HepG2 (cell line): ENCODE measurements around the gene ANKRD55. TPM values are rescaled to one million over a fixed set of nuclear protein-coding genes. Genes with fewer than 3 reads are reported as not detected.
A peak's percentile ranks its signal among the peaks of the same experiment; 100 is the strongest.

Experiments
- BCL6 ChIP-seq: IDR thresholded peaks from 2 replicates; pipeline ENCODE4 v1.6.1; 2016; ENCODE audit warnings: missing genetic modification reagents, missing compliant biosample characterization
- FOXA1 ChIP-seq, 2 experiments: fragments of 450-650 bp in 1 of 2; sonication (generic) in 1 of 2; formaldehyde crosslinking in 1 of 2; IDR thresholded peaks; 2 replicates each; pipeline versions ENCODE4 v1.4.0 to v1.6.1; 2016 to 2020; ENCODE audit warnings: missing genetic modification reagents in 1 of 2
- FOXA3 ChIP-seq: IDR thresholded peaks from 2 replicates; pipeline ENCODE4 v1.6.1; 2016; ENCODE audit warnings: missing genetic modification reagents, missing compliant biosample characterization
- GABPA ChIP-seq, 2 experiments: IDR thresholded peaks; 2 replicates each; pipeline ENCODE4 v1.6.1; 2011 to 2016; ENCODE audit warnings: low read depth in 2 of 2, low read length in 1 of 2, missing biosample characterization in 1 of 2, missing genetic modification characterization in 1 of 2
- IKZF4 ChIP-seq: sonication (generic); formaldehyde crosslinking; IDR thresholded peaks from 2 replicates; pipeline ENCODE4 v1.5.1; 2020; ENCODE audit warnings: borderline replicate concordance, mild to moderate bottlenecking, low read depth, missing genetic modification reagents; ENCODE audit errors: not compliant biosample characterization
- ISX ChIP-seq: sonication (generic); formaldehyde crosslinking; conservative IDR thresholded peaks from 2 replicates; pipeline ENCODE4 v1.5.0; 2020; ENCODE audit warnings: missing genetic modification reagents
- MED13 ChIP-seq: sonication (generic); formaldehyde crosslinking; IDR thresholded peaks from 2 replicates; pipeline ENCODE4 v1.5.0; 2020; ENCODE audit warnings: missing genetic modification reagents
- SIX1 ChIP-seq: sonication (generic); formaldehyde crosslinking; IDR thresholded peaks from 2 replicates; pipeline ENCODE4 v1.4.0; 2020; ENCODE audit warnings: missing genetic modification reagents, borderline replicate concordance
- TAF1 ChIP-seq: sonication (generic); formaldehyde crosslinking; IDR thresholded peaks from 2 replicates; pipeline ENCODE4 v1.4.0; 2020; ENCODE audit warnings: missing genetic modification reagents
- TAF15 ChIP-seq: fragments of 200-400 bp; formaldehyde crosslinking; IDR thresholded peaks from one replicate; pipeline ENCODE4 v1.6.1; 2018; ENCODE audit warnings: mild to moderate bottlenecking, low read depth, low read length; ENCODE audit not compliant: poor library complexity, severe bottlenecking
- ZNF264 ChIP-seq: sonication (generic); formaldehyde crosslinking; IDR thresholded peaks from 2 replicates; pipeline ENCODE4 v1.4.0; 2020; ENCODE audit warnings: missing genetic modification reagents
- ZNF3 ChIP-seq: IDR thresholded peaks from 2 replicates; pipeline ENCODE4 v1.7.0; 2017; ENCODE audit warnings: inconsistent platforms
- ZNF546 ChIP-seq: sonication (generic); formaldehyde crosslinking; conservative IDR thresholded peaks from 2 replicates; pipeline ENCODE4 v1.8.1; 2023; ENCODE audit warnings: mild to moderate bottlenecking, missing genetic modification reagents
- ZNF652 ChIP-seq: IDR thresholded peaks from 2 replicates; pipeline ENCODE4 v1.6.1; 2016; ENCODE audit warnings: low read depth, borderline replicate concordance
- ZNF788 ChIP-seq: sonication (generic); formaldehyde crosslinking; IDR thresholded peaks from 2 replicates; pipeline ENCODE4 v1.5.0; 2020; ENCODE audit warnings: mild to moderate bottlenecking, missing genetic modification reagents, borderline replicate concordance
- ZXDC ChIP-seq: sonication (generic); formaldehyde crosslinking; IDR thresholded peaks from 2 replicates; pipeline ENCODE4 v1.5.0; 2020; ENCODE audit warnings: mild to moderate bottlenecking, missing genetic modification reagents
- polyA plus RNA-seq, 8 experiments: library from polyadenylated mRNA; depleted of rRNA in 3 of 8; stranded (reverse) in 7 of 8; unstranded in 1 of 8; fragments of >200 nt; fragmentation: Illumina TruSeq in 4 of 8; extraction: Trizol in 4 of 8; gene quantifications; 2 replicates each; pipeline versions ENCODE4 v1.2.1 to v1.2.3, GENCODE V29; 2011 to 2016; ENCODE audit warnings: low read depth in 4 of 8, missing spikeins in 1 of 8, mixed read lengths in 1 of 8; ENCODE audit not compliant: insufficient read depth in 1 of 8
- total RNA-seq, 5 experiments: library from RNA; depleted of rRNA; stranded (reverse); fragments of >200 nt; fragmentation: Illumina TruSeq; extraction: Trizol; gene quantifications; 2 replicates each; pipeline ENCODE4 v1.2.3, GENCODE V29; 2016; ENCODE audit warnings: low read depth in 1 of 5
- TF ChIP-seq, protein P1 (sequence below): IDR thresholded peaks from 2 replicates; pipeline ENCODE4 v1.6.1; 2016; ENCODE audit warnings: low read depth, missing genetic modification reagents, missing compliant biosample characterization
- TF ChIP-seq, protein P2 (sequence below): sonication (generic); formaldehyde crosslinking; IDR thresholded peaks from 2 replicates; pipeline ENCODE4 v1.8.0; 2022; ENCODE audit warnings: mild to moderate bottlenecking, missing genetic modification reagents; ENCODE audit not compliant: insufficient replicate concordance
- TF ChIP-seq, protein P3 (sequence below): sonication (generic); formaldehyde crosslinking; conservative IDR thresholded peaks from 2 replicates; pipeline ENCODE4 v1.4.0; 2020; ENCODE audit warnings: missing genetic modification reagents

Gene ANKRD55
- total and polyA plus RNA-seq, 2 of the 13 experiments (the other 11 are each of a cell fraction or from before 2014, with no cell fraction given) = 0.11 to 0.28 TPM

GRCh38 chr5:56211298-56211865 is 21.7 kb downstream of the ANKRD55 start (continued):
- TF ChIP-seq FOXA3 (CRISPR knock-in tag) (peak; percentile 91), SIX1 (peak; percentile 75; the same call in 1 of the 2 replicates), IKZF4 (CRISPR knock-in tag) (no peak), ZNF264 (CRISPR knock-in tag) (peak; percentile 86), TAF15 (no peak), ZNF546 (CRISPR knock-in tag) (no peak), ZNF3 (CRISPR knock-in tag) (peak; percentile 97), FOXA1 (IDR thresholded peaks at IDR 0.05) (no peak), FOXA1 (CRISPR knock-in tag; IDR thresholded peaks at IDR 0.05) (peak; percentile 48), ZXDC (no peak), TAF1 (CRISPR knock-in tag) (no peak), GABPA (IDR thresholded peaks at IDR 0.05; ENCODE audit: low read depth, low read length) (no peak), GABPA (CRISPR knock-in tag; IDR thresholded peaks at IDR 0.05; ENCODE audit: low read depth) (peak; percentile 43; the same call in 1 of the 2 replicates), ZNF788 (CRISPR knock-in tag) (peak; percentile 90; the same call in 1 of the 2 replicates), MED13 (no peak), ISX (CRISPR knock-in tag) (no peak), BCL6 (CRISPR knock-in tag) (peak; percentile 95), ZNF652 (peak; percentile 73; the same call in 1 of the 2 replicates)
- TF ChIP-seq, protein P1, sequence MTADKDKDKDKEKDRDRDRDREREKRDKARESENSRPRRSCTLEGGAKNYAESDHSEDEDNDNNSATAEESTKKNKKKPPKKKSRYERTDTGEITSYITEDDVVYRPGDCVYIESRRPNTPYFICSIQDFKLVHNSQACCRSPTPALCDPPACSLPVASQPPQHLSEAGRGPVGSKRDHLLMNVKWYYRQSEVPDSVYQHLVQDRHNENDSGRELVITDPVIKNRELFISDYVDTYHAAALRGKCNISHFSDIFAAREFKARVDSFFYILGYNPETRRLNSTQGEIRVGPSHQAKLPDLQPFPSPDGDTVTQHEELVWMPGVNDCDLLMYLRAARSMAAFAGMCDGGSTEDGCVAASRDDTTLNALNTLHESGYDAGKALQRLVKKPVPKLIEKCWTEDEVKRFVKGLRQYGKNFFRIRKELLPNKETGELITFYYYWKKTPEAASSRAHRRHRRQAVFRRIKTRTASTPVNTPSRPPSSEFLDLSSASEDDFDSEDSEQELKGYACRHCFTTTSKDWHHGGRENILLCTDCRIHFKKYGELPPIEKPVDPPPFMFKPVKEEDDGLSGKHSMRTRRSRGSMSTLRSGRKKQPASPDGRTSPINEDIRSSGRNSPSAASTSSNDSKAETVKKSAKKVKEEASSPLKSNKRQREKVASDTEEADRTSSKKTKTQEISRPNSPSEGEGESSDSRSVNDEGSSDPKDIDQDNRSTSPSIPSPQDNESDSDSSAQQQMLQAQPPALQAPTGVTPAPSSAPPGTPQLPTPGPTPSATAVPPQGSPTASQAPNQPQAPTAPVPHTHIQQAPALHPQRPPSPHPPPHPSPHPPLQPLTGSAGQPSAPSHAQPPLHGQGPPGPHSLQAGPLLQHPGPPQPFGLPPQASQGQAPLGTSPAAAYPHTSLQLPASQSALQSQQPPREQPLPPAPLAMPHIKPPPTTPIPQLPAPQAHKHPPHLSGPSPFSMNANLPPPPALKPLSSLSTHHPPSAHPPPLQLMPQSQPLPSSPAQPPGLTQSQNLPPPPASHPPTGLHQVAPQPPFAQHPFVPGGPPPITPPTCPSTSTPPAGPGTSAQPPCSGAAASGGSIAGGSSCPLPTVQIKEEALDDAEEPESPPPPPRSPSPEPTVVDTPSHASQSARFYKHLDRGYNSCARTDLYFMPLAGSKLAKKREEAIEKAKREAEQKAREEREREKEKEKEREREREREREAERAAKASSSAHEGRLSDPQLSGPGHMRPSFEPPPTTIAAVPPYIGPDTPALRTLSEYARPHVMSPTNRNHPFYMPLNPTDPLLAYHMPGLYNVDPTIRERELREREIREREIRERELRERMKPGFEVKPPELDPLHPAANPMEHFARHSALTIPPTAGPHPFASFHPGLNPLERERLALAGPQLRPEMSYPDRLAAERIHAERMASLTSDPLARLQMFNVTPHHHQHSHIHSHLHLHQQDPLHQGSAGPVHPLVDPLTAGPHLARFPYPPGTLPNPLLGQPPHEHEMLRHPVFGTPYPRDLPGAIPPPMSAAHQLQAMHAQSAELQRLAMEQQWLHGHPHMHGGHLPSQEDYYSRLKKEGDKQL (CRISPR knock-in tag) = peak; percentile 74
- TF ChIP-seq, protein P2, sequence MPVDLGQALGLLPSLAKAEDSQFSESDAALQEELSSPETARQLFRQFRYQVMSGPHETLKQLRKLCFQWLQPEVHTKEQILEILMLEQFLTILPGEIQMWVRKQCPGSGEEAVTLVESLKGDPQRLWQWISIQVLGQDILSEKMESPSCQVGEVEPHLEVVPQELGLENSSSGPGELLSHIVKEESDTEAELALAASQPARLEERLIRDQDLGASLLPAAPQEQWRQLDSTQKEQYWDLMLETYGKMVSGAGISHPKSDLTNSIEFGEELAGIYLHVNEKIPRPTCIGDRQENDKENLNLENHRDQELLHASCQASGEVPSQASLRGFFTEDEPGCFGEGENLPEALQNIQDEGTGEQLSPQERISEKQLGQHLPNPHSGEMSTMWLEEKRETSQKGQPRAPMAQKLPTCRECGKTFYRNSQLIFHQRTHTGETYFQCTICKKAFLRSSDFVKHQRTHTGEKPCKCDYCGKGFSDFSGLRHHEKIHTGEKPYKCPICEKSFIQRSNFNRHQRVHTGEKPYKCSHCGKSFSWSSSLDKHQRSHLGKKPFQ (CRISPR knock-in tag) = no peak
- TF ChIP-seq, protein P3, sequence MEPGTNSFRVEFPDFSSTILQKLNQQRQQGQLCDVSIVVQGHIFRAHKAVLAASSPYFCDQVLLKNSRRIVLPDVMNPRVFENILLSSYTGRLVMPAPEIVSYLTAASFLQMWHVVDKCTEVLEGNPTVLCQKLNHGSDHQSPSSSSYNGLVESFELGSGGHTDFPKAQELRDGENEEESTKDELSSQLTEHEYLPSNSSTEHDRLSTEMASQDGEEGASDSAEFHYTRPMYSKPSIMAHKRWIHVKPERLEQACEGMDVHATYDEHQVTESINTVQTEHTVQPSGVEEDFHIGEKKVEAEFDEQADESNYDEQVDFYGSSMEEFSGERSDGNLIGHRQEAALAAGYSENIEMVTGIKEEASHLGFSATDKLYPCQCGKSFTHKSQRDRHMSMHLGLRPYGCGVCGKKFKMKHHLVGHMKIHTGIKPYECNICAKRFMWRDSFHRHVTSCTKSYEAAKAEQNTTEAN (CRISPR knock-in tag) = peak; percentile 98
